Measurements from ENCODE around the gene CMSS1. TPM values are rescaled to one million over a fixed set of nuclear protein-coding genes. Genes with fewer than 3 reads are reported as not detected.

Gene CMSS1
- polyA plus RNA-seq, 2 of the 4 experiments (the other 2 are of a cell fraction), result 61.1 to 62.9 TPM

DNA sequence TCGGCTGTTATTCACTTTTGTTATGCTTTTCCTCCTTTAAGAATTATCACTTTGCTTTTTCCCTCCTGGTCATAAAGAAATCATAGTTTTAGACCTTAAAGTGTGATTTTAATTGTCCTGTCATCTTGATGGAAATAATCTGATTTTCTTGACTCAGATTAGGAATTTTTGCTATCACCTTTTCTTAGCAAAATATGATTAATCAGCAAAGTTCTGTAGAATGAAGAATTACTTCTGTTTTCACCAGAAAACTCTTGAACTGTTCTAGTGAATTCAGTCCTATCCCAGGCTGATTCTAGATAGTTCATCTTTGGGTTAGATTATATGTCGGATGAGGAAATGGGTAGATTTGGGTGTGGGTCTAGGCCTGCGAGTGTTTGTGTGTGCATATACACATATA is 12.2 kb downstream of the CMSS1 start:
- peaks cover 9% of the 10 kb centered on the region for H3K4me1 ChIP-seq
- POLR2A ChIA-PET, result no interaction called here
- FAIRE-seq (no peak), ATAC-seq (no peak), DNase-seq (ENCODE audit: low read depth in 1 of 2, low spot score in 1 of 2) (no peak)
- no peaks in the 10 kb centered on the region for H3K9me3 ChIP-seq
- CTCF ChIA-PET, result interaction anchor here (1.0 to 8.4 kb wide), 4 partner anchors 9 to 437 kb away, joined by 3 to 118 read pairs (median 8); no protein-coding TSS in a partner anchor
- no peak for TF ChIP-seq HOXB13 (CRISPR knock-in tag; IDR thresholded peaks at IDR 0.05; ENCODE audit: low read depth)
- TF ChIP-seq MAFK (IDR thresholded peaks at IDR 0.05; ENCODE audit: partially characterized antibody), result peak; percentile 86
- no peak for TF ChIP-seq POLR2A (IDR thresholded peaks at IDR 0.05; ENCODE audit: low read length)
- H3K4me3 ChIP-seq, result no peak overlapping the region
- H3K27ac ChIP-seq, result no peak overlapping the region
- no peak overlapping the region for H3K4me2 ChIP-seq
- 85% methylated on average over 3 of the region's 3 CpGs for WGBS (ENCODE audit: missing lambda C conversion rate)

DNA sequence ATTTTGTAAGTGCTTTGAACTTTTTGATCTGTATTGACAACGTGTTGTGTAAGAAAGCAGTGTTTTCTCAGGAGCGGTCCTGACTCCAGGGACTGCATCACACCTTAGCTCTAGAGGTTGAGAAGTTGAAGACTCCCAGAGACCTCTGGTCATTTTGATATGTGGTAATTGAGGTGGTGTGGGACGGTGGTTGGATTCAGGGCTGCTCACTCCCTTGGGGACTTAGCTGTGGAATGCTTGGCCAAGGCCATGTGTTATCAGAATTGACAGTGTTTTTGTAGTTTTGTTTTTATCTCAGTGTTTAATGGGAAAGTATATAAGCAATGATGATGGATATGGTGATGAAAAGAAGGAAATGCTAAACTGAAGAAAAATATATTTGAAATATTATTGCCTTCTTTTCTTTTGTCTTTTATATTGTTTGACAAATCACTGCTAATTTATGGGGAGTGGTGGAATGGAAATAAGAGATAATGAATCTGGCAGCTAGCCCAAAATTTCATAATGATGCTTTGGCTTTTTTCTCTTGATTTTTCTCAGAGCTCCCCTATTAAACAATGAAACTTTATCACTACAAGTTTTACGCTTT is 16.0 kb downstream of the CMSS1 start:
- H3K9me3 ChIP-seq, result no peaks in the 10 kb centered on the region
- ATAC-seq (no peak), DNase-seq (ENCODE audit: low read depth in 1 of 2, low spot score in 1 of 2) (no peak), FAIRE-seq (no peak)
- TF ChIP-seq, protein P1, sequence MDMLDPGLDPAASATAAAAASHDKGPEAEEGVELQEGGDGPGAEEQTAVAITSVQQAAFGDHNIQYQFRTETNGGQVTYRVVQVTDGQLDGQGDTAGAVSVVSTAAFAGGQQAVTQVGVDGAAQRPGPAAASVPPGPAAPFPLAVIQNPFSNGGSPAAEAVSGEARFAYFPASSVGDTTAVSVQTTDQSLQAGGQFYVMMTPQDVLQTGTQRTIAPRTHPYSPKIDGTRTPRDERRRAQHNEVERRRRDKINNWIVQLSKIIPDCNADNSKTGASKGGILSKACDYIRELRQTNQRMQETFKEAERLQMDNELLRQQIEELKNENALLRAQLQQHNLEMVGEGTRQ (IDR thresholded peaks at IDR 0.05), result no peak
- TF ChIP-seq EHF (CRISPR knock-in tag; IDR thresholded peaks at IDR 0.05) (no peak), HOXB5 (CRISPR knock-in tag; IDR thresholded peaks at IDR 0.05) (no peak), ESRRA (IDR thresholded peaks at IDR 0.05; ENCODE audit: borderline replicate concordance, low read length) (no peak), CHD4 (IDR thresholded peaks at IDR 0.05; ENCODE audit: borderline replicate concordance) (no peak), ZSCAN20 (CRISPR knock-in tag; IDR thresholded peaks at IDR 0.05) (no peak)
- TF ChIP-seq, protein P2, sequence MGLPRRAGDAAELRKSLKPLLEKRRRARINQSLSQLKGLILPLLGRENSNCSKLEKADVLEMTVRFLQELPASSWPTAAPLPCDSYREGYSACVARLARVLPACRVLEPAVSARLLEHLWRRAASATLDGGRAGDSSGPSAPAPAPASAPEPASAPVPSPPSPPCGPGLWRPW (IDR thresholded peaks at IDR 0.05), result no peak
- TF ChIP-seq, protein P3, sequence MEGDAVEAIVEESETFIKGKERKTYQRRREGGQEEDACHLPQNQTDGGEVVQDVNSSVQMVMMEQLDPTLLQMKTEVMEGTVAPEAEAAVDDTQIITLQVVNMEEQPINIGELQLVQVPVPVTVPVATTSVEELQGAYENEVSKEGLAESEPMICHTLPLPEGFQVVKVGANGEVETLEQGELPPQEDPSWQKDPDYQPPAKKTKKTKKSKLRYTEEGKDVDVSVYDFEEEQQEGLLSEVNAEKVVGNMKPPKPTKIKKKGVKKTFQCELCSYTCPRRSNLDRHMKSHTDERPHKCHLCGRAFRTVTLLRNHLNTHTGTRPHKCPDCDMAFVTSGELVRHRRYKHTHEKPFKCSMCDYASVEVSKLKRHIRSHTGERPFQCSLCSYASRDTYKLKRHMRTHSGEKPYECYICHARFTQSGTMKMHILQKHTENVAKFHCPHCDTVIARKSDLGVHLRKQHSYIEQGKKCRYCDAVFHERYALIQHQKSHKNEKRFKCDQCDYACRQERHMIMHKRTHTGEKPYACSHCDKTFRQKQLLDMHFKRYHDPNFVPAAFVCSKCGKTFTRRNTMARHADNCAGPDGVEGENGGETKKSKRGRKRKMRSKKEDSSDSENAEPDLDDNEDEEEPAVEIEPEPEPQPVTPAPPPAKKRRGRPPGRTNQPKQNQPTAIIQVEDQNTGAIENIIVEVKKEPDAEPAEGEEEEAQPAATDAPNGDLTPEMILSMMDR (IDR thresholded peaks at IDR 0.05), result no peak
- ChIA-PET CTCF (interaction anchor here (0.7 to 8.4 kb wide), 8 partner anchors 10 to 484 kb away, joined by 3 to 118 read pairs (median 4); partner anchors contain the start of gene CMSS1), POLR2A (interaction anchor here (1.2 kb wide), 1 partner anchor 255 kb away, joined by 3 read pairs; no protein-coding TSS in a partner anchor)
- no peak overlapping the region for H3K4me3 ChIP-seq
- 84% methylated on average over 4 of the region's 4 CpGs for WGBS (ENCODE audit: missing lambda C conversion rate)
- H3K4me2 ChIP-seq, result no peak overlapping the region
- no peak overlapping the region for H3K27ac ChIP-seq
- no peaks in the 10 kb centered on the region for H3K4me1 ChIP-seq

DNA sequence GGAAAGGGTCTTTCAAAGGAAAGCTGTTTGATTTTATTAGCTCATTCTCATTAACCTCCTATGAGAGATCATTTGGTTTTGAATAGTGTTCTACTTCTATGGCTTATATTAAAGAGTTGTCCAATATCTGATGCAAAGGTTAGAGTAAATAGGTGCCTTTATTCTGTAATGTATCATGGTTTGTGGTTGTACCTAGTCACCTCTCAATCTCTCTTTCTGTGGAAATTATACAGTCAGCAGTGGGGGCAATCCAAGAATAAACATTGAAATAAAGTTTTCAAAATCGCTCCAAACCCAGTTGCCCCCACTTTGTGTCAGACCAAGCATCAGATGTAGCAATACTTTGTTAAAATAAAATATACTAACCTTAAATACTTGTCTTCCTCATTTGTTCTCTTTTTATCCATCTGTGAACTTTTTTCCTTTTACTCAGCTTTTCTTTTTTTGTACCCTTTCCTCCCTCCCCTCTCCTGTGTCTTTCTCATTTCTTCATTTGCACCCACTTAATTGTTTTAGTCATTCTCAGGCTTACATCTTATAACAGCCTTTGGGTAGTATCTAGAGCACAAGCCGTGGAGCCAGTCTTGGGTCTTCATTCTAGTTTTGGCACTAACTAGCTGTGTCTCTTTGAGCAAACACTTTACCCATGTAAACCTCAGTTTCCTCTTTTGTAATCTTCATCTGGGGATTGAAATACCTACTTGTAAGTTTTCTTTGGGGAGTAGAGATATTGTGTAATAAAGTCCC is 16.7 kb downstream of the CMSS1 start:
- POLR2A ChIA-PET, result interaction anchor here (1.2 kb wide), 1 partner anchor 254 kb away, joined by 3 read pairs; no protein-coding TSS in a partner anchor
- CTCF ChIA-PET, result interaction anchor here (1.0 to 8.4 kb wide), 7 partner anchors 10 to 482 kb away, joined by 3 to 118 read pairs (median 4); partner anchors contain the start of gene CMSS1
- Histone ChIP-seq H3K4me2 (no peak overlapping the region), H3K4me3 (no peak overlapping the region), H3K27ac (no peak overlapping the region), H3K4me1 (no peaks in the 10 kb centered on the region), H3K9me3 (no peaks in the 10 kb centered on the region)
- no peak for TF ChIP-seq TFCP2L1 (CRISPR knock-in tag; IDR thresholded peaks at IDR 0.05)
- no peak for TF ChIP-seq POLR2A (IDR thresholded peaks at IDR 0.05; ENCODE audit: low read length)
- TF ChIP-seq, protein P4, sequence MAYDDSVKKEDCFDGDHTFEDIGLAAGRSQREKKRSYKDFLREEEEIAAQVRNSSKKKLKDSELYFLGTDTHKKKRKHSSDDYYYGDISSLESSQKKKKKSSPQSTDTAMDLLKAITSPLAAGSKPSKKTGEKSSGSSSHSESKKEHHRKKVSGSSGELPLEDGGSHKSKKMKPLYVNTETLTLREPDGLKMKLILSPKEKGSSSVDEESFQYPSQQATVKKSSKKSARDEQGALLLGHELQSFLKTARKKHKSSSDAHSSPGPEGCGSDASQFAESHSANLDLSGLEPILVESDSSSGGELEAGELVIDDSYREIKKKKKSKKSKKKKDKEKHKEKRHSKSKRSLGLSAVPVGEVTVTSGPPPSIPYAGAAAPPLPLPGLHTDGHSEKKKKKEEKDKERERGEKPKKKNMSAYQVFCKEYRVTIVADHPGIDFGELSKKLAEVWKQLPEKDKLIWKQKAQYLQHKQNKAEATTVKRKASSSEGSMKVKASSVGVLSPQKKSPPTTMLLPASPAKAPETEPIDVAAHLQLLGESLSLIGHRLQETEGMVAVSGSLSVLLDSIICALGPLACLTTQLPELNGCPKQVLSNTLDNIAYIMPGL (CRISPR knock-in tag; IDR thresholded peaks at IDR 0.05; ENCODE audit: borderline replicate concordance), result no peak
- no peak for TF ChIP-seq CEBPB (IDR thresholded peaks at IDR 0.05)
- TF ChIP-seq KDM5A (IDR thresholded peaks at IDR 0.05), result no peak
- no peak for TF ChIP-seq HEYL (CRISPR knock-in tag; IDR thresholded peaks at IDR 0.05)
- TF ChIP-seq, protein P5, sequence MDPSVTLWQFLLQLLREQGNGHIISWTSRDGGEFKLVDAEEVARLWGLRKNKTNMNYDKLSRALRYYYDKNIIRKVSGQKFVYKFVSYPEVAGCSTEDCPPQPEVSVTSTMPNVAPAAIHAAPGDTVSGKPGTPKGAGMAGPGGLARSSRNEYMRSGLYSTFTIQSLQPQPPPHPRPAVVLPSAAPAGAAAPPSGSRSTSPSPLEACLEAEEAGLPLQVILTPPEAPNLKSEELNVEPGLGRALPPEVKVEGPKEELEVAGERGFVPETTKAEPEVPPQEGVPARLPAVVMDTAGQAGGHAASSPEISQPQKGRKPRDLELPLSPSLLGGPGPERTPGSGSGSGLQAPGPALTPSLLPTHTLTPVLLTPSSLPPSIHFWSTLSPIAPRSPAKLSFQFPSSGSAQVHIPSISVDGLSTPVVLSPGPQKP (IDR thresholded peaks at IDR 0.05; ENCODE audit: low read depth, low read length), result no peak
- no peak for TF ChIP-seq ZFP36 (IDR thresholded peaks at IDR 0.05; ENCODE audit: borderline replicate concordance, partially characterized antibody)
- TF ChIP-seq SREBF2 (IDR thresholded peaks at IDR 0.05), result no peak
- TF ChIP-seq GATA3 (IDR thresholded peaks at IDR 0.05; ENCODE audit: borderline replicate concordance), result no peak
- TF ChIP-seq, protein P6, sequence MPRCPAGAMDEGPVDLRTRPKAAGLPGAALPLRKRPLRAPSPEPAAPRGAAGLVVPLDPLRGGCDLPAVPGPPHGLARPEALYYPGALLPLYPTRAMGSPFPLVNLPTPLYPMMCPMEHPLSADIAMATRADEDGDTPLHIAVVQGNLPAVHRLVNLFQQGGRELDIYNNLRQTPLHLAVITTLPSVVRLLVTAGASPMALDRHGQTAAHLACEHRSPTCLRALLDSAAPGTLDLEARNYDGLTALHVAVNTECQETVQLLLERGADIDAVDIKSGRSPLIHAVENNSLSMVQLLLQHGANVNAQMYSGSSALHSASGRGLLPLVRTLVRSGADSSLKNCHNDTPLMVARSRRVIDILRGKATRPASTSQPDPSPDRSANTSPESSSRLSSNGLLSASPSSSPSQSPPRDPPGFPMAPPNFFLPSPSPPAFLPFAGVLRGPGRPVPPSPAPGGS (IDR thresholded peaks at IDR 0.05), result no peak
- TF ChIP-seq HOXB13 (CRISPR knock-in tag; IDR thresholded peaks at IDR 0.05; ENCODE audit: low read depth), result no peak
- no peak for TF ChIP-seq HOXA7 (CRISPR knock-in tag; IDR thresholded peaks at IDR 0.05)
- WGBS (ENCODE audit: missing lambda C conversion rate), result 93% methylated on average over 2 of the region's 2 CpGs
- ATAC-seq (no peak), FAIRE-seq (no peak), DNase-seq (ENCODE audit: low read depth in 1 of 2, low spot score in 1 of 2) (no peak)

Measured in A549 (cell line).